Gastroesophageal sphincter (tissue), 3 donors: Measurements from ENCODE around the gene PHF12.
"Not testable (repeated sequence)": the region's sequence is repeated elsewhere in the genome, so short reads cannot be mapped to it uniquely, and the experiment has no call there.

Experiments used
- POLR2A ChIP-seq, 2 donors: fragments of 450-650 bp; IDR thresholded peaks; one replicate each; pipeline ENCODE4 v1.6.1; 2017; ENCODE audit warnings: antibody characterized with exemption in 2 of 2, mild to moderate bottlenecking in 2 of 2, moderate library complexity in 1 of 2
- TF ChIP-seq, protein P1 (sequence below), 4 experiments: fragments of 200-600 bp in 2 of 4; fragments of 450-650 bp in 2 of 4; sonication (generic) in 1 of 4; IDR thresholded peaks; one replicate each; pipeline ENCODE4 v1.5.1; 2017 to 2019; ENCODE audit warnings: antibody characterized with exemption in 4 of 4, mild to moderate bottlenecking in 2 of 4, moderate library complexity in 2 of 4

DNA sequence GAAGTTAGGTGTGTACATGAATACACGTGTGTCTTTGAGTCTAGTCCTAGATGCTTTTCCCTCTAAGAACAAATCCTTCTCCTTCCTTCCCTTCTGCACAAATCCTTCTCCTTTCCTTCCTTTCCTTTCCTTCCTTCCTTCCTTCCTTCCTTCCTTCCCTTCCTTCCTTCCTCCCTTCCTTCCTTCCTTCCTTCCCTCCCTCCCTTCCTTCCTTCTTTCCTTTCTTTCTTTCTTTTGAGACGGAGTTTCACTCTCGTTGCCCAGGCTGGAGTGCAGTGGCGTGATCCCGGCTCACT, 47.8 kb downstream of the PHF12 start:
- TF ChIP-seq, protein P1, sequence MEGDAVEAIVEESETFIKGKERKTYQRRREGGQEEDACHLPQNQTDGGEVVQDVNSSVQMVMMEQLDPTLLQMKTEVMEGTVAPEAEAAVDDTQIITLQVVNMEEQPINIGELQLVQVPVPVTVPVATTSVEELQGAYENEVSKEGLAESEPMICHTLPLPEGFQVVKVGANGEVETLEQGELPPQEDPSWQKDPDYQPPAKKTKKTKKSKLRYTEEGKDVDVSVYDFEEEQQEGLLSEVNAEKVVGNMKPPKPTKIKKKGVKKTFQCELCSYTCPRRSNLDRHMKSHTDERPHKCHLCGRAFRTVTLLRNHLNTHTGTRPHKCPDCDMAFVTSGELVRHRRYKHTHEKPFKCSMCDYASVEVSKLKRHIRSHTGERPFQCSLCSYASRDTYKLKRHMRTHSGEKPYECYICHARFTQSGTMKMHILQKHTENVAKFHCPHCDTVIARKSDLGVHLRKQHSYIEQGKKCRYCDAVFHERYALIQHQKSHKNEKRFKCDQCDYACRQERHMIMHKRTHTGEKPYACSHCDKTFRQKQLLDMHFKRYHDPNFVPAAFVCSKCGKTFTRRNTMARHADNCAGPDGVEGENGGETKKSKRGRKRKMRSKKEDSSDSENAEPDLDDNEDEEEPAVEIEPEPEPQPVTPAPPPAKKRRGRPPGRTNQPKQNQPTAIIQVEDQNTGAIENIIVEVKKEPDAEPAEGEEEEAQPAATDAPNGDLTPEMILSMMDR (IDR thresholded peaks at IDR 0.05) = not testable (repeated sequence)
- not testable (repeated sequence) for TF ChIP-seq POLR2A (IDR thresholded peaks at IDR 0.05)
